HAP-1 (cell line): Measurements from ENCODE around the gene DYNLL1.
A peak's percentile ranks its signal among the peaks of the same experiment; 100 is the strongest.
"Not testable (repeated sequence)": the region's sequence is repeated elsewhere in the genome, so short reads cannot be mapped to it uniquely, and the experiment has no call there.

Experiments used
- DNase-seq, 2 experiments: peaks; one replicate each; pipeline ENCODE4 v3.0.0-alpha.2; 2016 to 2020; ENCODE audit warnings: low spot score in 2 of 2
- H3K27me3 ChIP-seq: fragments of 250-450 bp; sonication (Bioruptor Pico); 2 replicates; pipeline ENCODE4 v1.5.1; 2020; ENCODE audit warnings: low read depth, mild to moderate bottlenecking, moderate library complexity
- H3K36me3 ChIP-seq: fragments of 250-450 bp; sonication (Bioruptor Pico); replicated peaks from 2 replicates; pipeline ENCODE4 v1.5.1; 2020; ENCODE audit warnings: mild to moderate bottlenecking
- H3K4me1 ChIP-seq: fragments of 250-450 bp; sonication (Bioruptor Pico); 2 replicates; pipeline ENCODE4 v1.5.1; 2020; ENCODE audit warnings: mild to moderate bottlenecking
- H3K4me3 ChIP-seq: fragments of 250-450 bp; sonication (Bioruptor Pico); 2 replicates; pipeline ENCODE4 v1.5.1; 2020; ENCODE audit warnings: mild to moderate bottlenecking, moderate library complexity
- H3K9me3 ChIP-seq: fragments of 250-450 bp; sonication (Bioruptor Pico); 2 replicates; pipeline ENCODE4 v1.5.1; 2020; ENCODE audit warnings: mild to moderate bottlenecking, moderate library complexity
- in situ Hi-C: fragments of 300-500 bp; cut with MboI; formaldehyde crosslinking; loops from 3 replicates; pipeline ENCODE4 v1.14.3; 2020; ENCODE audit warnings: low sequenced_read_pairs, inconsistent platforms, mixed read lengths

Gene DYNLL1

DNA sequence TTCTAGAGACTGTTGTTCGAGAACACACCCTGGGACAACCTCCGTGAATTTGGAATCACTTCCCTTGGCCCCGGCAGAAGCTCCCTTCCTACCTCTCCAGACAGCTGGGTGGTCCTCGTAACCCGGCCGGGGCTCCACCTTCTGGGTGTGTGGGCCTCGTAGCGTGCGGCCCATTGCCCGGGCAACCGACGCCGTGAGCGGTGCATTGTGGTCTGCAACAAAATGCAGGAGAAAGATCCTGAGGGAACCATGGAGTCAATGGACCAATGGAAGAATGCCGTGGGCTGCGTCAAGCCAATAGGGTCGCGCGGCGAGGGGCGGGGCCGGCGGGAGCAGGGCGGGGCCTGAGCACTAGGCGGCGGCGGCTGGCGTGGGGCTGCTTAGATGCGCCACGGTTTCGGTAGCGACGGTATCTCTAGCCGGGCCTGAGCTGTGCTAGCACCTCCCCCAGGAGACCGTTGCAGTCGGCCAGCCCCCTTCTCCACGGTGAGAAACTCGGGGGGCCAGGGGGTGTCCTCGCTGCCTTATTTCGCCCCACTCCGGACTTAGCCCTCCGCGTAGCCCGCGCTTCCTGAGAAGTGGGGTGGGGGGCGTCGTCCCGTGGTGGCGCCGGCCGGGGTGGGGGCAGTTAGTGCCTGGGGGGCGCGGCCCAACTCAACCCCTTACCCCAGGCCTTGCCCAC, at the start of gene DYNLL1:
Gene DYNLL1 (plus strand): TSS at position 383 of the 682 bp plus-strand sequence. CDS start 309 bp downstream, outside the sequence.
- Histone ChIP-seq H3K36me3 (peaks cover 16% of the 10 kb centered on the region), H3K4me1 (peaks cover 8% of the 10 kb centered on the region), H3K9me3 (no peaks in the 10 kb centered on the region), H3K27me3 (no peaks in the 10 kb centered on the region), H3K4me3 (peak within 1 kb of the TSS; percentile 88)
- peak; percentile 91 to 98 for DNase-seq
- in situ Hi-C loops, result no loop called here

GRCh38 chr12:120446844-120447178, 49.1 kb upstream of the DYNLL1 start:
- H3K36me3 ChIP-seq, result peaks cover 70% of the 10 kb centered on the region

GRCh38 chr12:120447992-120448391, 47.9 kb upstream of the DYNLL1 start:
- H3K36me3 ChIP-seq, result peaks cover 71% of the 10 kb centered on the region
- DNase-seq, result no peak
- in situ Hi-C loops, result no loop called here
- no peaks in the 10 kb centered on the region for H3K27me3 ChIP-seq
- H3K4me1 ChIP-seq, result peaks cover 15% of the 10 kb centered on the region
- no peaks in the 10 kb centered on the region for H3K9me3 ChIP-seq
- peak overlapping the region; percentile 100; the same call in 1 of the 2 replicates for H3K4me3 ChIP-seq

More at GRCh38 chr12:120446844-120447178, 49.1 kb upstream of the DYNLL1 start:
- H3K27me3 ChIP-seq, H3K9me3 ChIP-seq, DNase-seq, in situ Hi-C loops: not testable (repeated sequence)
- Histone ChIP-seq H3K4me1 (peaks cover 15% of the 10 kb centered on the region), H3K4me3 (peak overlapping the region; percentile 100)

DNA sequence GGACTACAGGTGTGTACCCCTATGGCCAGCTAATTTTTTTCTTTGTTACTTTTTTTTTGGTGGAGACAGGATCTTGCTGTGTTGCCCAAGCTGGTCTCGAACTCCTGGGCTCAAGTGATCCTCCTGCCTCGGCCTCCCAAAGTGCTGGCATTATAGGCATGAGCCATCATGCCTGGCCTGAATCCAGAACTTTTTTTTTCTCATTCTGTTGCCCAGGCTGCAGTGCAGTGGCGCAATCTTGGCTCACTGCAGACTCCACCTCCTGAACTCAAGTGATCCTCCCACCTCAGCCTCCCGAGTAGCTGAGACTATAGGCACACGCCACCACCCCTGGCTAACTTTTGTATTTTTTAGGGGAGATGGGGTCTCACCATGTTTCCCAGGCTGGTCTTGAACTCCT, 43.4 kb upstream of the DYNLL1 start:
- H3K4me1 ChIP-seq, in situ Hi-C loops, H3K9me3 ChIP-seq, H3K4me3 ChIP-seq, DNase-seq, H3K27me3 ChIP-seq: not testable (repeated sequence)
- H3K36me3 ChIP-seq, result peaks cover 70% of the 10 kb centered on the region

DNA sequence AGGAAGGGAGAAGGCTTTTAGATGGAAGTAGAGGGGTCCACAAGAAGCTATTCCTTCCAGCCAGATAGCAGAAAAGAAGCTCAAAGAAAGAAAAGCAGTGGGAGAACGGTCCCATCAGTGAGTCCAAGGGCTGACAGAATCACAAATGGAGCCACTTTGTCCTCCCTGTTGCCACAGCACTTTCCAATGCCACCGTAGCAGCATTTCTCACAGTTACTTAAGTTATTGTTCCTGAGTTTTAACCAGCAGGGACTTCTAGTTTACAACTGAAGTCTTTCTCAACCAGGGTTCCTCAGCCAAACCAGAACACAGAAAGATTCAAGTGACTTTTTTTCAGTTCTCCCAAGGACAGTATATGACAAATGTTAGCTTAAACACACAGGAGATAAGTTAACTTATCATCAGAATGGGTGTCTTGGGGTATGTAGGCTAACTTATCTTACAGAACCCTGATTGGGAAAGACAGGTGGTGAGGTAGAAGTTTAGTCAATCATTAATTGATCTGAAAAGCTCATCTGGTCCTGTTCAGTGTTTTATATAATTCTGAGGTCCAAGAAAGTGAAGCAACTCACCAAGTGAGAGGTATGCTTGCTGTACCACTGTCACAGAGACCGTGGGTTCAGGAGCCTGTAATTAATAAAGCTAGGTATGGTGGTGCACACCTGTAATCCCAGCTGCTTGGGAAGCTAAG, 42.7 kb upstream of the DYNLL1 start:
- no peak overlapping the region for H3K4me3 ChIP-seq
- in situ Hi-C loops, result no loop called here
- no peaks in the 10 kb centered on the region for H3K4me1 ChIP-seq
- H3K27me3 ChIP-seq, result no peaks in the 10 kb centered on the region
- DNase-seq, result no peak
- H3K9me3 ChIP-seq, result no peaks in the 10 kb centered on the region
- H3K36me3 ChIP-seq, result peaks cover 70% of the 10 kb centered on the region

- Histone ChIP-seq H3K27me3 (no peaks in the 10 kb centered on the region), H3K4me1 (no peaks in the 10 kb centered on the region), H3K4me3 (no peak overlapping the region), H3K36me3 (peaks cover 75% of the 10 kb centered on the region), H3K9me3 (no peaks in the 10 kb centered on the region)
- DNase-seq, result peak in 1 of 2 experiments; percentile 56
- in situ Hi-C loops, result no loop called here
These were observed 41.9 kb upstream of the DYNLL1 start for GRCh38 chr12:120453977-120454376.

GRCh38 chr12:120455302-120455701, 40.6 kb upstream of the DYNLL1 start:
- in situ Hi-C loops, result no loop called here
- H3K4me1 ChIP-seq, result no peaks in the 10 kb centered on the region
- no peaks in the 10 kb centered on the region for H3K27me3 ChIP-seq
- DNase-seq, result no peak
- peaks cover 75% of the 10 kb centered on the region for H3K36me3 ChIP-seq
- no peaks in the 10 kb centered on the region for H3K9me3 ChIP-seq
- H3K4me3 ChIP-seq, result no peak overlapping the region

DNA sequence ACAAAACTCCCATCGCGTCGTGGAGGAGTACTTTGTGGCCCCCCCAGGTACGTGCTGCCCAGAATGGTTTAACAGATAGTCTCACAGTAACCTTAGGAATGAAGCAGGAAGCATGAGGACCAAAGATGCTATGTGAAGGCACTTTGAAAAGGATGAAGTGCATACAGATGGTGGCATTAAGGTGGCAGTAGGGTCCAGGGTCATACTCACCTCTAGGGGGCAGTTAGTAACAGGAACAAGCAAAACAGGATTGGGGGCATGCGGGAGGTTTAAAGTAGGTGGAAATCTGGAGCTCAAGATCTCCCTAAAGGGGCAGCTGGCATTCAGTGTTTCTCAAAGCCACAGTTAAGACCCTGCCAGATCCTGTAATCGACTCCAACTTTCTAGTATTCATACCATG, 38.8 kb upstream of the DYNLL1 start:
- in situ Hi-C loops, result no loop called here
- no peak overlapping the region for H3K4me3 ChIP-seq
- H3K9me3 ChIP-seq, result no peaks in the 10 kb centered on the region
- no peaks in the 10 kb centered on the region for H3K27me3 ChIP-seq
- H3K4me1 ChIP-seq, result no peaks in the 10 kb centered on the region
- H3K36me3 ChIP-seq, result peaks cover 78% of the 10 kb centered on the region
- DNase-seq, result no peak

DNA sequence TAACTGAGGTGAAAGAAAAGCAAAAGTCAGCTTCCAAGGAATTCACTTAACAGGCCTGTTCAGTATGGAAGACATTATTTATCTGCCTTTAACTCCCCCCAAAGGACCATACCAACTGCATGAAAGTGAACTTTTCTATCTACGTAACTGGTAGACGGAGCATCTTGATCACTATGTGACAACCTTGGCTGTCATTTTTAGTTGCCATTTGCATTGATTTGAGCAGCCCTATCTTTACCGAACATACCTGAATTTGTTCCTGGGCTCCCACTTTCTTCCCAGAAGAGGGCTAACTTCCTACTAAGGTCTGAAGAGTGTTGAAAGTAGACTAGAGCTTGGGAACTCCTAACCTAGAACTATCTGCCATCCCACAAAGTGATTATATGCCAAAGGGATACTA, 35.8 kb upstream of the DYNLL1 start:
- Histone ChIP-seq H3K27me3 (no peaks in the 10 kb centered on the region), H3K36me3 (peaks cover 89% of the 10 kb centered on the region), H3K4me1 (no peaks in the 10 kb centered on the region), H3K4me3 (no peak overlapping the region), H3K9me3 (no peaks in the 10 kb centered on the region)
- no peak for DNase-seq
- in situ Hi-C loops, result no loop called here

DNA sequence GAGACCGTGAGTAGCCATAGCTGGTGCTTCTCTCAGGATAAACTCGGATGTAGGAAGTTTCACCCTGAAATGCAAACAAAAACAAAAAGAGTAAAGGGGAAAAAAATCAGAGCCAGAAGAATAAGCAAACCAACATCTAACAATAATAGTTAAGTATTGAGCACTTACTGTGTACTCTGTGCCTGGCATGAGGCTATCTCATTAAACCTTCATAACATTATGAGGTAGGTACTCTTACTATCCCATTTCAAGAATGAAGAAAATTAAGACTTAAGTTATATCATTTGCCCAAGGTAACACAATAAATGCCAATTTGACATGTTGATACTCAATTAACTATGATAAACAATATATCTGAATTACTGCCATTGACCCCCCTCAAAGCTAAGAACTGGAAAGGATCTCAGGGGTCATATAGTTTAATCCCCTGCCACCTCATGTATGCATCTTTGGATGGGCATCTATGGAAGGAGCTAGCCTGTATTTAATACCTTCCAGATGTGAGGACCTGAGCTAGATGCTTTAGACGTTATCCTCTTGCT, 33.7 kb upstream of the DYNLL1 start:
- Histone ChIP-seq H3K36me3 (peaks cover 91% of the 10 kb centered on the region), H3K27me3 (no peaks in the 10 kb centered on the region), H3K9me3 (no peaks in the 10 kb centered on the region), H3K4me1 (peaks cover 12% of the 10 kb centered on the region), H3K4me3 (no peak overlapping the region)
- DNase-seq, result no peak
- in situ Hi-C loops, result no loop called here

- no peaks in the 10 kb centered on the region for H3K9me3 ChIP-seq
- H3K4me1 ChIP-seq, result peaks cover 17% of the 10 kb centered on the region
- DNase-seq, result no peak
- in situ Hi-C loops, result no loop called here
- H3K4me3 ChIP-seq, result no peak overlapping the region
- H3K27me3 ChIP-seq, result no peaks in the 10 kb centered on the region
- H3K36me3 ChIP-seq, result peaks cover 80% of the 10 kb centered on the region
These were observed 32.2 kb upstream of the DYNLL1 start for GRCh38 chr12:120463712-120464111.

DNA sequence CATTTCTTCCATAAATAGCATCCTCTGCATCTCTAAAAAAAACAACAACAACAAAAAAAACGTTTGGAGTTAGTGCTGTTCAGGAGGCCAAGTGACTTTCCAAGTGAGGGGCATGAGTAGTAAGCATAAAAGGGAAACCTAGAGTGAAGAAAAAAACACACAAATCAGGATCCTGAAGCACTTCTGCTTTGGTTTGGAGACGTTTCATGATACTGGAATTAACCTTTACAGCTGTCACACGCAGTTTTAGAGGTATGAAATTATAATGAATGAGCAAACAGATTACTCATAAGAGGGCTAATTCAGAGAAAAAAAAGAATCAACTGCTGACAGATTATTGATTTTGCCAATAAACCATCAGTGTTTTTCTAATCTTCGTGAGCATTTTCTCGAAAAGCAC, 30.2 kb upstream of the DYNLL1 start:
- H3K4me1 ChIP-seq, result peaks cover 19% of the 10 kb centered on the region
- H3K36me3 ChIP-seq, result peaks cover 61% of the 10 kb centered on the region
- no peaks in the 10 kb centered on the region for H3K9me3 ChIP-seq
- H3K27me3 ChIP-seq, result no peaks in the 10 kb centered on the region
- H3K4me3 ChIP-seq, result no peak overlapping the region
- in situ Hi-C loops, result no loop called here
- no peak for DNase-seq

GRCh38 chr12:120466560-120467315, 29.2 kb upstream of the DYNLL1 start:
- peak; percentile 67 to 81 for DNase-seq
- Histone ChIP-seq H3K9me3 (no peaks in the 10 kb centered on the region), H3K4me1 (peaks cover 22% of the 10 kb centered on the region), H3K36me3 (peaks cover 51% of the 10 kb centered on the region), H3K4me3 (no peak overlapping the region), H3K27me3 (no peaks in the 10 kb centered on the region)
- in situ Hi-C loops, result no loop called here

DNA sequence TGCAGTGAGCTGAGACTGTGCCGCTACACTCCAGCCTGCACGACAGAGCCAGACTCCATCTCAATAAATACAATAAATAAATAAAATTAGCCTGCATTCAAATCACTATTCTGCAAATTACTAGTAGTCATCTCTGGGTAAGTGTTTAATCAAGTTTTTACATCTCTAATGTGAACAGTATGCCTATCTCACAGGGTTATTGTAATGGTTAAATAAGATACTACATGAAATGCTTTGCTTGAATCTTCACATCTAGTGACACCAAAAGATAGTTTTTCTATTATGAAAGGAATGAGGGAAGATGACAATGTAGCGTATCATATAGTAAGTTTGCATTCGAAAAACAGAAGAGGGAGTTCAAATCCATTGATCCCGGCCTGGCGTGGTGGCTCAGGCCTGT, 28.5 kb upstream of the DYNLL1 start:
- peaks cover 22% of the 10 kb centered on the region for H3K4me1 ChIP-seq
- H3K36me3 ChIP-seq, result peaks cover 44% of the 10 kb centered on the region
- no peak overlapping the region for H3K4me3 ChIP-seq
- H3K9me3 ChIP-seq, result no peaks in the 10 kb centered on the region
- DNase-seq, result no peak
- in situ Hi-C loops, result no loop called here
- no peaks in the 10 kb centered on the region for H3K27me3 ChIP-seq
